Neural progenitor cell (in vitro differentiated cells): ENCODE results near the gene RPL5. TPM values are rescaled to one million over a fixed set of nuclear protein-coding genes. Genes with fewer than 3 reads are reported as not detected.

Experiments
- DNase-seq: peaks from one replicate; pipeline ENCODE4 v3.0.0-alpha.2; 2016; ENCODE audit warnings: low spot score
- H2AFZ ChIP-seq: fragments of 200-600 bp; sonication (generic); replicated peaks from 2 replicates; pipeline ENCODE4 v1.6.1; 2016; ENCODE audit warnings: antibody characterized with exemption
- H3F3A ChIP-seq: fragments of 200-600 bp; sonication (generic); 2 replicates; pipeline ENCODE4 v1.6.1; 2016; ENCODE audit warnings: antibody characterized with exemption, low read depth
- H3K27ac ChIP-seq: fragments of 200-600 bp; sonication (generic); 2 replicates; pipeline ENCODE4 v1.5.1; 2016; ENCODE audit warnings: mild to moderate bottlenecking
- H3K27me3 ChIP-seq: fragments of 200-600 bp; sonication (generic); 2 replicates; pipeline ENCODE4 v1.6.1; 2016; ENCODE audit warnings: mild to moderate bottlenecking, moderate library complexity
- H3K36me3 ChIP-seq: fragments of 200-600 bp; sonication (generic); 2 replicates; pipeline ENCODE4 v1.5.1; 2016
- H3K4me1 ChIP-seq: fragments of 200-600 bp; sonication (generic); 2 replicates; pipeline ENCODE4 v1.6.1; 2016; ENCODE audit warnings: mixed run types
- H3K4me2 ChIP-seq: fragments of 200-600 bp; sonication (generic); 2 replicates; pipeline ENCODE4 v1.6.1; 2016
- H3K4me3 ChIP-seq: fragments of 200-600 bp; sonication (generic); 2 replicates; pipeline ENCODE4 v1.5.1; 2016
- H3K79me2 ChIP-seq: fragments of 200-600 bp; sonication (generic); 2 replicates; pipeline ENCODE4 v1.6.1; 2016; ENCODE audit warnings: low read depth
- H3K9ac ChIP-seq: fragments of 200-600 bp; sonication (generic); 2 replicates; pipeline ENCODE4 v1.6.1; 2016
- H3K9me3 ChIP-seq: fragments of 200-600 bp; sonication (generic); 2 replicates; pipeline ENCODE4 v1.5.1; 2016; ENCODE audit warnings: low read depth
- H4K20me1 ChIP-seq: fragments of 200-600 bp; sonication (generic); 2 replicates; pipeline ENCODE4 v1.6.1; 2016; ENCODE audit warnings: low read depth
- H3K27ac Mint-ChIP-seq: 3 replicates; pipeline ENCODE4 v1.8.0; 2021; ENCODE audit warnings: mixed read lengths
- H3K27me3 Mint-ChIP-seq: 2 replicates; pipeline ENCODE4 v1.8.0; 2022; ENCODE audit warnings: low read depth, mild to moderate bottlenecking, inconsistent platforms, moderate library complexity, mixed read lengths; ENCODE audit not compliant: insufficient read depth
- H3K36me3 Mint-ChIP-seq: 3 replicates; pipeline ENCODE4 v1.8.0; 2021; ENCODE audit warnings: mixed read lengths
- H3K4me1 Mint-ChIP-seq: 3 replicates; pipeline ENCODE4 v1.8.0; 2021; ENCODE audit warnings: mixed read lengths
- H3K4me3 Mint-ChIP-seq: 3 replicates; pipeline ENCODE4 v1.8.0; 2021; ENCODE audit warnings: mild to moderate bottlenecking, moderate library complexity, mixed read lengths
- H3K9me3 Mint-ChIP-seq: 3 replicates; pipeline ENCODE4 v1.8.0; 2020; ENCODE audit warnings: mixed read lengths
- EZH2 ChIP-seq: fragments of 200-600 bp; sonication (generic); IDR thresholded peaks from 2 replicates; pipeline ENCODE4 v1.6.1; 2017; ENCODE audit warnings: antibody characterized with exemption, mild to moderate bottlenecking, moderate library complexity
- EZH2phosphoT487 ChIP-seq: fragments of 200-600 bp; sonication (generic); IDR thresholded peaks from 2 replicates; pipeline ENCODE4 v1.6.1; 2017; ENCODE audit warnings: antibody characterized with exemption
- total RNA-seq: library from RNA; depleted of rRNA; stranded (reverse); fragments of >200 nt; gene quantifications from 2 replicates; pipeline ENCODE4 v1.2.3, GENCODE V29; 2015; ENCODE audit warnings: low replicate concordance
- TF ChIP-seq, protein P1 (sequence below): fragments of 200-600 bp; sonication (generic); IDR thresholded peaks from 2 replicates; pipeline ENCODE4 v1.5.1; 2017; ENCODE audit warnings: antibody characterized with exemption, mild to moderate bottlenecking

RPL5 gene
- total RNA-seq, 1 donor from 2014 or later = 3,732 TPM

DNA sequence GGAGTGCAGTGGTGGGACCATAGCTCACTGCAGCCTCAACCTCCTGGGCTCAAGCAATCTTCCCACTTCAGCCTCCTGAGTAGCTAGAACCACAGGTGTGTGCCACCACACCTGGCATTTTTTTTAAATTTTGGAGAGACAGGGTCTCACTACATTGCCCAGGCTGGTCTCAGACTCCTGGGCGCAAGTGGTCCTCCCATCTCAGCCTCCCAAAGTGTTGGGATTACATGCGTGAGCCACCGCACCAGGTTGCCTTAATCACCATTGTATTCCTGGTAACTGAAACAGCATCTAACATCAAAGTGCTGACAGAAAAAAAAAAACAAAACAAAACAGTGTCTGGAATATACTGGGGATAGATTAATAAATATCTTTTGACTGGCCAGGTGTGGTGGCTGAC lies 18.2 kb downstream of the RPL5 start:
- H3K27ac Mint-ChIP-seq = no peak overlapping the region

DNA sequence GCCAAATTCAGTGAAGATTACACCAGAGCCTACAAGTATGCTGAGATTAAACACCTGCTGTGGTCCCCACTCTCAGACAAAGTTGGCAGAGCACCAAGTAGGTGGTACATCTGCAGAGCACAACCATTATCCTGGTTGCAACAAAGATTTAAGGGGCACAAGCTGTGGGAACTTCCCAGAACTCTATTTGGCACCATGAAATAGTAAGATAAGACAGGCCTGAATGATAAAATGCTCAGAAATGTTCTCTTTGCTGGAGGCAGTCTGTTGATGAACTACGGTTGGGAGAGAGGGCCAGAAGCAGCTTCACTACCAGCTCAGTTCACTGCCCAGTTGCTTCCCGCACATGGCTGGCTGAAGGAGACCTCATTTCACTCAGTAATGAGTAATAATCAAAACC lies 19.9 kb downstream of the RPL5 start:
- Histone ChIP-seq H3K9me3 (no peaks in the 10 kb centered on the region), H3F3A (peaks cover 3% of the 10 kb centered on the region), H3K79me2 (no peaks in the 10 kb centered on the region), H3K27ac (no peak overlapping the region), H3K9ac (no peak overlapping the region), H3K27me3 (no peaks in the 10 kb centered on the region), H3K36me3 (no peaks in the 10 kb centered on the region), H2AFZ (no peak overlapping the region), H3K4me2 (no peak overlapping the region), H3K4me1 (no peaks in the 10 kb centered on the region), H4K20me1 (no peaks in the 10 kb centered on the region), H3K4me3 (no peak overlapping the region)
- Mint-ChIP-seq H3K4me1 (no peaks in the 10 kb centered on the region), H3K36me3 (no peaks in the 10 kb centered on the region), H3K27me3 (no peaks in the 10 kb centered on the region), H3K27ac (no peak overlapping the region), H3K9me3 (no peaks in the 10 kb centered on the region), H3K4me3 (no peak overlapping the region)
- TF ChIP-seq, protein P1, sequence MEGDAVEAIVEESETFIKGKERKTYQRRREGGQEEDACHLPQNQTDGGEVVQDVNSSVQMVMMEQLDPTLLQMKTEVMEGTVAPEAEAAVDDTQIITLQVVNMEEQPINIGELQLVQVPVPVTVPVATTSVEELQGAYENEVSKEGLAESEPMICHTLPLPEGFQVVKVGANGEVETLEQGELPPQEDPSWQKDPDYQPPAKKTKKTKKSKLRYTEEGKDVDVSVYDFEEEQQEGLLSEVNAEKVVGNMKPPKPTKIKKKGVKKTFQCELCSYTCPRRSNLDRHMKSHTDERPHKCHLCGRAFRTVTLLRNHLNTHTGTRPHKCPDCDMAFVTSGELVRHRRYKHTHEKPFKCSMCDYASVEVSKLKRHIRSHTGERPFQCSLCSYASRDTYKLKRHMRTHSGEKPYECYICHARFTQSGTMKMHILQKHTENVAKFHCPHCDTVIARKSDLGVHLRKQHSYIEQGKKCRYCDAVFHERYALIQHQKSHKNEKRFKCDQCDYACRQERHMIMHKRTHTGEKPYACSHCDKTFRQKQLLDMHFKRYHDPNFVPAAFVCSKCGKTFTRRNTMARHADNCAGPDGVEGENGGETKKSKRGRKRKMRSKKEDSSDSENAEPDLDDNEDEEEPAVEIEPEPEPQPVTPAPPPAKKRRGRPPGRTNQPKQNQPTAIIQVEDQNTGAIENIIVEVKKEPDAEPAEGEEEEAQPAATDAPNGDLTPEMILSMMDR = no peak
- TF ChIP-seq EZH2 = no peak
- no peak for TF ChIP-seq EZH2phosphoT487
- DNase-seq = no peak

More for the DNA sequence above, 18.2 kb downstream of the RPL5 start:
- Mint-ChIP-seq H3K4me1 (no peaks in the 10 kb centered on the region), H3K9me3 (no peaks in the 10 kb centered on the region), H3K4me3 (no peak overlapping the region), H3K36me3 (peaks cover 1% of the 10 kb centered on the region), H3K27me3 (no peaks in the 10 kb centered on the region)
- Histone ChIP-seq H3F3A (peaks cover 3% of the 10 kb centered on the region), H4K20me1 (no peaks in the 10 kb centered on the region), H3K9ac (no peak overlapping the region), H2AFZ (no peak overlapping the region), H3K4me3 (no peak overlapping the region), H3K9me3 (no peaks in the 10 kb centered on the region), H3K36me3 (no peaks in the 10 kb centered on the region), H3K79me2 (no peaks in the 10 kb centered on the region), H3K27me3 (no peaks in the 10 kb centered on the region), H3K27ac (no peak overlapping the region), H3K4me2 (no peak overlapping the region), H3K4me1 (no peaks in the 10 kb centered on the region)
- no peak for DNase-seq
- TF ChIP-seq, protein P1 = no peak
- TF ChIP-seq EZH2 (no peak), EZH2phosphoT487 (no peak)

DNA sequence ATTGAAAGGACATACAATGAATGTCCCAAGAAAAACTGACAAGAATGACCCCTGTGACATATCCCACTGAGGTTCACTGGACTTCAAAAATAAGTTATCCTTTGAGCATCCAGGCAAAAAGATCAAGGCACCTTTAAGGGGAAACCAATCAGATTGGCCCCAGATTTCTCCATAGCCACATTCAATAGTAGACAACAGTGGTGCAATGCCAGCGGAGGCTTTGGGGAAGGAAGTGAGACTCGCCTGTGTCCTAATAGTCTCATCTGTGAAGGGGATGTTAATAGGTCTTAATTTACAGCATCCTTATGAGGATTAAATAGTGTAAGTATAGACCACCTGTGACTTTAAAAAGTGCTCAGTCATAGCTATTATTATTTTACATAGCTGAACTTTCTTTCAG lies 21.5 kb downstream of the RPL5 start:
- Mint-ChIP-seq H3K9me3 (no peaks in the 10 kb centered on the region), H3K4me3 (no peak overlapping the region), H3K27me3 (no peaks in the 10 kb centered on the region), H3K4me1 (no peaks in the 10 kb centered on the region), H3K36me3 (no peaks in the 10 kb centered on the region), H3K27ac (no peak overlapping the region)
- no peak for TF ChIP-seq EZH2phosphoT487
- no peak for TF ChIP-seq EZH2
- TF ChIP-seq, protein P1 = no peak
- Histone ChIP-seq H3K27ac (no peak overlapping the region), H2AFZ (no peak overlapping the region), H3K4me3 (no peak overlapping the region), H3K9me3 (no peaks in the 10 kb centered on the region), H3K9ac (no peak overlapping the region), H3K79me2 (no peaks in the 10 kb centered on the region), H3K4me2 (no peak overlapping the region), H3K27me3 (no peaks in the 10 kb centered on the region), H3K4me1 (no peaks in the 10 kb centered on the region), H3F3A (peaks cover under 1% of the 10 kb centered on the region), H4K20me1 (no peaks in the 10 kb centered on the region), H3K36me3 (no peaks in the 10 kb centered on the region)
- DNase-seq = no peak
